GM18861 (cell line): ENCODE data around the gene DPYD.

Experiments used
- ATAC-seq: cut with Tn5 transposase; IDR thresholded peaks from one replicate; pipeline ENCODE4 v1.9.1; 2021; ENCODE audit not compliant: unreplicated experiment

The DPYD gene

DNA sequence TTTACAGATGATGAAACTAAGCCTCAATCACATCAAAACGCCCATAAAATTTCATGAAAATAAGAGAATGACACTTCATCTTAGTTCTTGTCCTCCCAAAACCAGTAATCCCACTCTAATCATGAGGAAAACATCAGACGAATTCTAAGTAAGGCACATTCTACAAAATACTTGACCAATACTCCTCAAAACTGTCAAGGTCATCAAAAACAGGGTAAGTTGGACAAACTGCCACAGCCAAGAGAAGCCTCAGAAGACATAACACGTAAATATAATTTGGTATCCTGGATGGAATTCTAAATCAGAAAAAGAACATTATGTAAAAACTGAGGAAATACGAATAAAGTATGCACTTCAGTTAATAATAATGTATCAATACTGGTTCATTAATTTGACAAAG, 128.2 kb downstream of the DPYD start:
- ATAC-seq: no peak

- peak; percentile 62 for ATAC-seq
These were observed 129.6 kb downstream of the DPYD start for GRCh38 chr1:97791251-97791650.

GRCh38 chr1:97787231-97787630, 133.6 kb downstream of the DPYD start:
- ATAC-seq: no peak

- ATAC-seq: no peak
These were observed 136.2 kb downstream of the DPYD start for GRCh38 chr1:97784661-97785060.

- ATAC-seq: no peak
These were observed 137.1 kb downstream of the DPYD start for GRCh38 chr1:97783751-97784150.

DNA sequence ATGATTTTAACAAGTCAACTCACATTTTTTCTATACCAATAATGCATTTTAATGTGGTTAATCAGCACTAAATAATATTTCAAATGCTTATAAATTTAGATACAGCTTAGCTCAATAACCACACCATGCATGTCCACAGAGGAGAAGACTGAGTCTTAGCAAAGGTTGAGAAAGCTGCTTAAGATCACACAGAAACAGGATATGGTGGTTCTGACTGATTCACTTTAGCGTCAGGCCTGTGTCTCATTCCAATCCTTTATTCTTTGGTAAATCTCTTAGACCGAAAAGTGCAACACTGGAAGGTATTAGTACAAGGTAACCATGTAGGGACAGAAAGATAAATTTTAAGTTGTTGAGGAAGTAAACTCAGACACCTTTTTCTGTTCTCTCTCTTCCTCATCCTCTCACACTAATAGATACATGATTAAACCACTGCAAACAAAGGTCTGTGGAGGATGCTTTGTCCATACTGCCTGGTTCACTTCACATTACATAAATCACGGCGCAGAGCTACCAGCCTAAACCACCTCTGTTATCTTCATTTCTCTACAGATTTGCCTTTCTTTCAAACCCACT, 139.0 kb downstream of the DPYD start:
- ATAC-seq: no peak

GRCh38 chr1:97780884-97781283, 139.9 kb downstream of the DPYD start:
- ATAC-seq: no peak

DNA sequence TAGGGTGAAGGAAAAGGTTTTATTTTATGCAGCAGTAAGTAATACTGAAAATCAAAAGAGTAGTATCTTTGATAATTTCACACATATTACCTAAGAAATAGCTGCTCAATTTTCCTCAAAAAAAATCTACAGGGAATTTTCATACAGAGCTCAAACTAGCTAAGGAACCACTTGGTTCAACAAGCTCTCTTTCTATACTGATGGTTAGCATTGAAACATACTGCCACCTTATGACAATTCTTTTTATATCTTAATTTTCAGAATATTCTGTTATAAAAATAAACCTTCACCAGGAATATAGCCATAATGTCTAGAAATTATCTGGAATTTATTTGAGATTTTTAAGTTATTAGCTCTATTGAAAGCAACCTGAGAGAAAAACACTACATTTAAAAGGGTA, 142.1 kb downstream of the DPYD start:
- ATAC-seq: no peak

DNA sequence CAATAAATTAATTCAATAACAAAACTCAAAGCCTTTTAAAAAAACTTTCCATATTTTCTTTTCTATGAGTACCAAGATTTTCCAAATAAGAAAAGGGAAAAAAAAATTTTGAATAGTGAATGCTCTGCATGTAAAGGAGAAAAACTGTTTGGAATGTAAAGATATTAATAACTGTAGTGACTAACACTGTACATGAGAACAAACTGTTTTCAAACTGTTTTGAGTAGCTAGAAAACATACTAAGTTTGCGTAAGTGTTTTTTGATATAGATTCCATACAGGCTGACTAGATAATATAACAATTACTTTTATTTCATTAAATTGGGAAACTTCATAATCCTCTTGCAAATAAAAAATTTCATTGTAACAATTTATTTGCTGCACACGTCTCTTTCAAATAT, 150.5 kb downstream of the DPYD start:
- no peak for ATAC-seq

- ATAC-seq: no peak
These were observed 153.5 kb downstream of the DPYD start for GRCh38 chr1:97767381-97767780.

GRCh38 chr1:97764991-97765390, 155.8 kb downstream of the DPYD start:
- no peak for ATAC-seq

DNA sequence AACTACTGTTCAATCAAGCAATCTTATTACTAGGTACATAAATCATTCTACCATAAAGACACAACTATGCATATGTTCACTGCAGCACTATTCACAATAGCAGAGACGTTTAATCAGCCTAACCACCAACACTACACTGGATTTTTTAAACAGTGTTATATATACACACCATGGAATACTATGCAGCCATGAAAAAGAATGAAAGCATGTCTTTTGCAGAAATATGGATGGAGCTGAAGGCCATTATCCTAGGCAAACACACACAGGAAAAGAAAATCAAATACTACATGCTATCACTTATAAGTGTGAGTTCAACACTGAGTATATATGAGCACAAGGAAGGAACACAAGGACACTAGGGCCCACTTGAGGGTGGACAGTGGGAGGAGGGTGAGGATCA, 159.2 kb downstream of the DPYD start:
- no peak for ATAC-seq

DNA sequence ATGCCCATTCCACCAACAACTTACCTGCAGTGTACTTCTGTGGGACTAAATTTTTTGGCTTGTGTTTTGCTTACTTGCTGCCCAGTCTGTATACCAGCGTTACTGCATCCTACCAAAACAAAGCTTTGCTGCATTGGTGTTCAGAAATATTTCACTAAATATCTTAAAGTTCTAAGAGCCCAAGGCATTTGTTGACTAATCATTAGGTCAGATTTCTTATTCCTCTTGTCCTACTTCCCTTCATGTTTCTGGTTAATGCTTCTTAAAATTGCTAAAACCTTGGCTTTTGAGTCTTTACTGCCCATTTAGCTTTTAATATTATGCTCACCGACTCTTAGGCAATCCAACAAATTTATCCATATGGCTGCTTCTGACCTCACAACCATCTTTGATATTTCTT, 161.8 kb downstream of the DPYD start:
- ATAC-seq: no peak

DNA sequence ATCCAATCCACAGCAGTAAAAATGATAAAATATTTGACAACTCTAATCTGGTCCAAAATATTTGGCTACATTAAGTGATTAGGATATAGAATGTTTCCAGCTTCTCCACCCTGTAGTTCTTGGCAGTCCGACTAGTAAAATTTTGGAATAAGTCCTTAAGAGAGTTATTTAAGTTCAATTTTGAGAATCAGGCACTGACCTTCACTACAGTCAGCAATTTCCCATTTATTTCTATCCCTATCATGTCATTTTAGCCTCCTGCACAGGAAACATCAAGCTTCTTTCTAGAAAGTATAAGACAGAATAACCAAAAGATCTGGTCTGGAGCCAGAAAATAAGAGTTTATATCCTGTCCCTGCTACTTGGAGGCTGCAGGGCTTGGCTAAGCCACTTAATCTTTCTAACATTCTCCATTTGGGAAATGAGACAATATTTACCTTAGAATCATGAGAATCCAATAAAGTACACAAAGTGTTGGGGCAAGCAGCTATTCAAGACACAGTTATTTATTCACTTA, 162.2 kb downstream of the DPYD start:
- no peak for ATAC-seq

DNA sequence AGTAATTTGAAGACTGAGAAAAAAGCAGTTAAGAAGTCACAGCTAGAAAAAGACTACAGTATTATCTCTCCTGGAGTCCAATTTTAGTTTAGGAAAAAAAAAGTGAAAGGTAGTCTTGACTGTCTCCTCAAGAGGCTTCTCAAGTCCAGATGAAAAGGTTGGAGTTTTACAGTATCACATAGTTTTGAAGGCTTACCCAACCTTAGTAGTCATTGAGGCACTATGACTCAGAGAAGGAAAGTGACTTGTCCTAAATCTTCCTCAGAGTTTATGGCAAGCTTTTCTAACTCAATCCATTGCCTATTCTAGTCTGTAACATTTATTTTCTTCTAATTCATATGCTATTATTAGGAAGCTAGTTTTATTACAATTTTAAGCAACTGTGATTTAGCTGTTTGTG, 174.9 kb downstream of the DPYD start:
- ATAC-seq: no peak

- no peak for ATAC-seq
These were observed 175.9 kb downstream of the DPYD start for GRCh38 chr1:97744977-97745376.

- no peak for ATAC-seq
These were observed 177.7 kb downstream of the DPYD start for GRCh38 chr1:97743129-97743528.

GRCh38 chr1:97740891-97741290, 179.9 kb downstream of the DPYD start:
- no peak for ATAC-seq

DNA sequence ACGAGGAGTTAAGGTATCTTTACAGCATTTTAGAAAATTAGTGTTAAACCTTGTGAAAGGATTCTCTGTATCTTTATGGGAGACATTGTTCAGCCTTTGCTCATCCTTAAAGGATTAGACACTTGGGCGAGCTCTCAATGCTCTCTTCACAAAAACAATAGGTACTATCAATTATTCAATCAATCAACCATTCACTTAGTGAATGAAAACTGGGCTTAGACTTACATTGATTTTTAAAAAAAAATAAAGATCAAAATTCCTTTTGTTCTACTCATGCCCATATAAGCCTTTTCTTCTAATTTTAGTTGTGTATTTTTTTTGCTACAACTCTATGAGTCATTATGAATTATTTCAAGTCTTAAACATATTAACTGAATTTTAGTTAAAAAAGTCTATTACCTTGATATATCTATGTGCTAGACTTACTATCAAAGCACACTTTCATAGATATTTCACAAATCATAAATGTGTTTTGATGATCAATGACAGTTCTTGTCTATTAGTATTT, 181.2 kb downstream of the DPYD start:
- ATAC-seq: no peak

GRCh38 chr1:97738270-97738669, 182.6 kb downstream of the DPYD start:
- ATAC-seq: no peak

- ATAC-seq: no peak
These were observed 190.6 kb downstream of the DPYD start for GRCh38 chr1:97730271-97730670.

GRCh38 chr1:97728436-97728835, 192.4 kb downstream of the DPYD start:
- no peak for ATAC-seq

DNA sequence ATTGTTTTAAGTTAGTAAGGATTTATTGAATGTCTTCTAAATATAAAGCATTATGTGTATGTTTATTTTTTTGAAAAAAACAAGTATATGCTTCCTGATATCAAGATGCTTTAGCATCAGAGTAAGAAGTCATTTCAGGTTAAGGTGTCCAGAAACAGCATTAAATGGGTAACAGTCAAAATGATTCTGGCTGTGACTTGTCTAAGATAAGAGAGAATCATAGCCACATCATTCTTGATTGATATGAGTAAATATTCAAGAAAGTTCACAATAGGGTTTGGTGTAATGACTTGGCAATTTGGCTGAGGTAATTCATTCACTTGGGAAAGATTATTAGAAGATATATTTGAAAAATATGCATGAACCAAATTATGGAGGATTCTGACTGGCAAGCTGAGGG, 193.8 kb downstream of the DPYD start:
- ATAC-seq: no peak
